GM18909 (cell line): ENCODE measurements around the gene CKB.
"Not testable (repeated sequence)": the region's sequence is repeated elsewhere in the genome, so short reads cannot be mapped to it uniquely, and the experiment has no call there.

ENCODE experiments used
- ATAC-seq: cut with Tn5 transposase; IDR thresholded peaks from one replicate; pipeline ENCODE4 v1.9.1; 2021; ENCODE audit warnings: mild to moderate bottlenecking; ENCODE audit not compliant: unreplicated experiment, poor library complexity

The CKB gene

DNA sequence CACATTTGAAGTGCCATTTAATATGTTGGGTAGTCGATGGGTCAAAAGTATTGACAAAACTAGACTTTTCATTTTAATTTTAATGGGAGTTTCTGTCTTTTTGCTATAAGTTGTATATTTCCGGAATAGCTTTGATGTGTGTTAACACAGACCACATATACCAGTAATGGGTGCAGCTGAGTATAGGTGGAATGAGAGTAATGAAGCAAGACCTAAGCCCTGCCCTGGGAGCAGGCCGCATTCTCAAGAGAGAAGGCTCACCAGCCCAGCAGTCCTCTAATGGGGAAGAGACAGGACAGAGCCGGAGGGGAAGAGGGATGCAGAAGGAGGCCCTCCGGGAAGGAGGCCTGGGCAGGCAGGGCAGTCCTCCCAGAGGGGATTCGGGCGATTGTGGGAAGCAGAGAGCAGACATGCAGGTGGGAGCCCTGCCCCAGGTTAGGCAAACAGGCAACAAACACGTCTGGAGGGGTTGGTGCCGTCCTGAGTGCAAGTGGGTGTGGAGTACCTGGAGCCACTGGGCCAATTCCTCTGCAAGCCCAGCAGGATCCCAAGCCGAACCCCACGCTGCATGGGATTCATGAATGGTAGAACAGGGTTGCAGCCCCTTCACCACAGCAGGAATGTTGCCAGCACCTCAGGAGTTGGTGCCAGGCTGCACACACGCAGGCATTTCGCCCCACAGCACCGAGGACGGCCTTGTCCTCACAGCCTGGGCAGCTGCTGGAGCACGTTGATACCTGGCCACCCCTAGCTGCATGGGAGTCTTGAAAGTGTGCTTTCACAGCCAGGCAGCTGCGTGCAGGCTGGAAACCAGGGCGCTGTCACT, 7.8 kb downstream of the CKB start:
- ATAC-seq = no peak

DNA sequence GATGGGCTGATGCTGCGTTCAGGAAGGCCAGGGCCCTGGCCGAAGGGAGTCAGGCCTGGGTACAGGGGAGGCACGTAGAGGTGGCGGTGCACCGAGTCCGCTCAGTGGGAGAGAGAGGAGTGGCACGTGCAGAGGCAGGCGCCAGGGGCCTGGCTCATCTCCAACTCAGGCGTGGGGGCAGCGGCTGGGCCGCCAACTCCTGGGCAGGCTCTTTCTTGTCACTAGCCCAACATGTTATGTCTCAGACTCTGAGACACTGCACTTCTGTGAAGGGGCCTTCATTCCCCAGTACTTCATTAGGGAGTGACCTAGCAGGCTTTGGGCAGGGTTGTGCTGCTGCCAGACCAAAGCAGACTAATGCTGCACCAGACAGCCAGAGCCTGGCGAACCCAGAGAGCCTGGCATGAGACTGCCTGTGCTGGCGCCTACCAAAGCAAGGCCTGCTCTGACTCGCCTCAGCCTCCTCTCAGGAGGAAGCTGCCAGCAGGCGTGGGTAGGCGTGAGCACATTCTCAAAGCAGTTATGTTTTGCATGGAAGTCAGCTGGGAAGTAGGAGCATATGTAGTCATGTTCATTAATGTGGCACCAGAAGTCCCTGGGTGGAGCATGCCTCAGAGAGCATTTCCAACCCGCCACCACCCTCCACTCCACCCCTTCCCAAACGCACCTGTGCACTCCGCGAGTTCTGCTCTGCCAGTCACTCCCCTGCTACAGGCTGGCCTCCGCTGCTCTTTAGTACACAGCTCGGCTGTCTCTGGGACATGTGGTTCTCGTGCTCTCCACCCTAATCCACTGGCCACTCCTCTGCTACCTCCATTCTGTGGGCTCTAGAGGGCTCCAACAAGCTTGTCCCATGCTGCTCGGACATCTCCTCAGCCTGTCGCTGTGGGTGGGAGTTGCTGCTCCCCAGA, 9.7 kb downstream of the CKB start:
- no peak for ATAC-seq

DNA sequence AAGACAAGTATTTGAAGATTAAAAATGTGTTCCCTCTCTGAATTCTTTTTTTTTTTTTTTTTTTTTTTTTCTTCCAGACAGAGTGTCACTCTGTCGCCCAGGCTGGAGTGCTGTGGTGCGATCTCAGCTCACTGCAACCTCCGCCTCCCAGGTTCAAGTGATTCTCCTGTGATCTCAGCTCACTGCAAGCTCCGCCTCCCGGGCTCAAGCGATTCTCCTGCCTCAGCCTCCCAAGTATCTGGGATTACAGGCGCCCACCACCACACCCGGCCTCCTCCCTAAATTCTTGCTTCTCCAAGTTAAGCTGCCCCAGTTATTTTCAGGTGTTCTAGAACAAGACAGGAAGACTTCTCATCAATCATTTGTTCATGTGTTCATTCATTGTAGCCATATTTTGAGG, 10.4 kb downstream of the CKB start:
- ATAC-seq = not testable (repeated sequence)

DNA sequence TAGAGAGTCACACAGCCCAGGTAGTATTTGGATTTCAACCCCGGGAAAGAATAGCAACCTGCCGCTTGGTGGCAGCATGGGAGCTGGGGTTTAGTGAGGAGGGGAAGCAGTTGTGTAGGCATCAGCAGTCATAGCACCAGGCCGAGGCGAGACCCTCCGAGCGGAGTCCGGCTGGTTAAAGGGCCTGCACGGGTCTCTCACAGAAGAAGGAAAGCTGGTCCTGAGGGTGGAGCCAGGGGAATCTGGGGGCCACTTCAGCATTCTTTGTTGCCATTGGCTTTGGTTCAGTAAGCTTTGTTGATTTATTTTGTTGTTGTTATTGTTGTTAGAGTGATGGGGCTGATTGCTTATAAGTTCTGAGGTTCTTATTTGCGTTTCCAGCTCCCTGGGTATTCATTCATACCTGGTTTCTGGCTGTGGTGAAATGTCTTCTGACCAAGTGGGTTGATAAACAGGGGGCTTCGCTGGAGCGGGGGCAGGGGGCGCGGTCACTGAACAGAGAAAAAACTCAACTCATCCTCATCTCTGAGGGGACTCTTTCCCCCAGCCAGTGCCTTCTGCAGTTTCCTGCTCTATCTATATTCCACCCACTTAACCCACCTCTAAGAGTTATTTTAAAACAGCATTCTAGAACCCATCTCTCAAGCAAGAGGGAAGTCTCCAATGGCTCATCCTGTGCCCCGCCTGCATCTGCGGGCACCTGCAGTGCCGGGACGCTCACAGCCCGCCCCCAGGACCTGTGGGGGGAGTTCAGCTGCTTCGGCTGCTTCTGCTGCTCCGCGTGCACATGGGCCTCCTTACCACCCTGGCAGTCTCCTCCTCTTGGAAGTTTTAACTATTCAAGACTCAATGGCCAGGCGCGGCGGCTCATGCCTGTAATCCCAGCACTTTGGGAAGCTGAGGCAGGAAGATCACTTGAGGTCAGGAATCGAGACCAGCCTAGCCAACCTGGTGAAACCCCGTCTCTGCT, 11.6 kb downstream of the CKB start:
- ATAC-seq = no peak

DNA sequence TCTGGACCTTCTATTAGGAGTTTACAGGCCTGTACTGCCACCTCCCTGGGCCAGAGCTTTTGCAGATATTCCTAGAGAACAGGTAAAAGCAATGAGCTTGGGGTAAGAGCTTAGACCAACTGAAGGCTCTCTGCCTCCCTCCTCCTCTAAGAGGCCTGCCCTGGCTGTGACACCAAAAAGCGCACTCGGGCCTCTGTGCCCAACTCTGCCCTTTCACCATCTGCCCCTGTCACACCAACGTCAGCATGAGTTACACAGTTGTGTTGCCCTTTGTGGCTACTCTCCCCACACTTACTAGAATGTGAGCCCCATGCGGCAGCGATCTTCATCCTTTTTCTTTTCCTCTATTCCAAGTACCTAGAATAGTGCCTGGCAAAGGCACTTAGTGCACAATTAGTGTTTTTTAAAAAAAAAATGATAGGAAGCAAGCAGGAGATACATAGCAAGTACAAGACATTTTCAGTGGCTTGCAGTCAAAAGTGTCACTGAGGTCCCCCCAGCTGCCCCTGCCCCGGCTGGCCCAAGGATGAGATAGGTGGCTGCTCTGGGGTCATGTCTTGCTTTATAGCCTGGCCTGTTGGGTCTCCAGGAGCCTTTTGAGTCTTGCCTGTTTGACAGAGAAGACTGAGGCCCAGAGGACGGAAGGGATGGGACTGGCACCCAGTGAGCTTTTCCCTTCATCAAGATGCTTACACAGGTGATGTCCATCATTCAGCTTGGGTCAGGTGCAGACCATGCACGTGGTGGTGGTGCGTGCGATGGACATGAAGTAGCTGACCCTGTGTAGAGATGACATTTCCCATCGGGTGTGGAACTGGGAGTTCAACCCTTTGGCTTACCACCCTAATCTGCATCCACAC, 12.5 kb downstream of the CKB start:
- ATAC-seq = no peak

DNA sequence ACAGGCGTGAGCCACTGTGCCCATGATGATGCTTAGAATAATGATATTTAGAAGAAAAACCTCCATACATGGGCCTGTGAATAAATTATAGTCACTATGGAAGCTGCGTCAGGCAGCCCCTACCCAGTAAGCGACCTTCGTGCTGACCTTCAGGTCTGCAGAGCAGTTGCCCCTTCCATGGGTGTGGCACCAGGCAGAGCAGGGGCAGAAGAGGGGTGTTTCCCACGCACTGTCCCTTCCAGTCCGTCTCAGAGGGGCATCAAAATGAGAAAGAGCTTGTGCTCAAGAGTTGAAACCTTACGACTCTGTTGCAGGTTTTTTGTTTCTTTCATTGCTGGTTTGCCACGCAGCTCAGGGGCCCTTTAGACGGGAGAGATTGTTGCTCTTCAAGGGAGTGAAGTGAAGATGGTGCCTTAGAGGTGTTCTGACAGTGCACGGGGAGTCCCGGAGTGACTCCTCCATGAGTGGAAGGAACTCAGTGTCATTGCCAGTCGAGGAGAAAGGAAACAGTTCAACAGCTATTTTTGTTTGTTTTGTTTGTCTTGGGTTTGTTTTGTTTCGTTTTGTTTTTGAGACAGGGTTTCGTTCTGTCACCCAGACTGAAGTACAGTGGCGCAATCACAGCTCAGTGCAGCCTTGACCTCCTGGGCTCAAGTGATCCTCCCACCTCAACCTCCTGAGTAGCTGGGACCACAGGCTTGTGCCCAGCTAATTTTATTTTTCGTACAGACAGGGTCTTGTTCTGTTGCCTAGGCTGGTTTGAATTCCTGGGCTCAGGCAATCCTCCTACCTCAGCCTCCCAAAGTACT, 13.9 kb downstream of the CKB start:
- no peak for ATAC-seq

DNA sequence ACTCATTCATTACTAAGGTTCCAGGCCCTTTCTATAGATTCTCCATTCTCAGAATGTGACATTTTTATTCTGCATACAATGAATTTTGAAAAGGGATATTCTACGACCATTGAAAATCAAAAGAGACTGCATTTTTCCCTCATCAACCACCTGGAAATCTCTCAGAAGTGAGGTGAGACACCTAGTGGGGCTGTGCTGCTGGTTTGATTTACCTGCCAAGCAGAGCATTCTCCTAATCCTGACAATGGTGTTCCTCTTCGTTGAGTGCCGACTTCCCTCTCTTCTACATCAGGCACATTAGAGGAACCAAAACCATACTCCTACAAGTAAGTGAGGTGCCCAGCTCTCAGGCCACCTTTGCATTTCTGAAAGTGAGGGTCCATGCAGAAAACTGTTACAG, 14.9 kb downstream of the CKB start:
- no peak for ATAC-seq

DNA sequence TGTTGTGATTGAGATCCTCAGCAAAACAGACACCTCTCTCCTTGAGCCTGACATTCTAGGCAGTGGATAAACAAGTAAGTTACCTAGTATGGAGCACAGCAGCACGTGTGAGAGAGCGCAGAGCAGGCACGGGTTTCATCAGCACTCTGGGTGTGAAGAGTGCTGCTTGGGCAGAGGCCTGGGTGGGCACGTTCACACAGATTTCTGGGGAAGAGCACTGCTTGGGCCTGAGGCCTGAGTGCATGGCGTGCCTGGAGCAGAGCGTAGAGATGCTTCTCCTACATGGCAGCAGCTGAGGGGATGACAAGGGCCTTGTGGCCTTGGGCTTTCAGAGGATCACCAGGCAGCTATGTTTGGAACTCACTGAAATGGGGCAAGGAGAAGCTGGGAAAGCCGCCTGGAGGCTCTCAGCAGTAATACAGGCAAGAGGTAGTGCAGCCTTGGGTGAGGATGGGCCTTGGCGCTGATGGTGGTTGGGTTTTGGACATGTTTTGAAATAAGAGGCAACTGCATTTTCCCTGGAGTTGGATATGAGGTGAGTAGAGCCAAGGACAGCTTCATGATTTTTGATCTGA, 17.6 kb downstream of the CKB start:
- ATAC-seq = no peak

DNA sequence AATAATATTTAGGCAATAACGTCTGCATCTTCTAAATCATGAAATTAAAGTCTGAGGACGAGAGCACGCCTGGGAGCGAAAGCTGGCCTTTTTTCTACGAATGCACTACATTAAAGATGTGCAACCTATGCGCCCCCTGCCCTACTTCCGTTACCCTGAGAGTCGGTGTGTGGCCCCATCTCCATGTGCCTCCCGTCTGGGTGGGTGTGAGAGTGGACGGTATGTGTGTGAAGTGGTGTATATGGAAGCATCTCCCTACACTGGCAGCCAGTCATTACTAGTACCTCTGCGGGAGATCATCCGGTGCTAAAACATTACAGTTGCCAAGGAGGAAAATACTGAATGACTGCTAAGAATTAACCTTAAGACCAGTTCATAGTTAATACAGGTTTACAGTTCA, 19.3 kb downstream of the CKB start:
- ATAC-seq = no peak

DNA sequence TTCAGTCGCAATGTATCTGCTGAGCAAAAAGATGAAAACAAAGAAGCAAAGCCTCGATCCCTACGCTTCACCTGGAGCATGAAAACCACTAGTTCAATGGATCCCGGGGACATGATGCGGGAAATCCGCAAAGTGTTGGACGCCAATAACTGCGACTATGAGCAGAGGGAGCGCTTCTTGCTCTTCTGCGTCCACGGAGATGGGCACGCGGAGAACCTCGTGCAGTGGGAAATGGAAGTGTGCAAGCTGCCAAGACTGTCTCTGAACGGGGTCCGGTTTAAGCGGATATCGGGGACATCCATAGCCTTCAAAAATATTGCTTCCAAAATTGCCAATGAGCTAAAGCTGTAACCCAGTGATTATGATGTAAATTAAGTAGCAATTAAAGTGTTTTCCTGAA, 19.8 kb downstream of the CKB start:
- no peak for ATAC-seq

DNA sequence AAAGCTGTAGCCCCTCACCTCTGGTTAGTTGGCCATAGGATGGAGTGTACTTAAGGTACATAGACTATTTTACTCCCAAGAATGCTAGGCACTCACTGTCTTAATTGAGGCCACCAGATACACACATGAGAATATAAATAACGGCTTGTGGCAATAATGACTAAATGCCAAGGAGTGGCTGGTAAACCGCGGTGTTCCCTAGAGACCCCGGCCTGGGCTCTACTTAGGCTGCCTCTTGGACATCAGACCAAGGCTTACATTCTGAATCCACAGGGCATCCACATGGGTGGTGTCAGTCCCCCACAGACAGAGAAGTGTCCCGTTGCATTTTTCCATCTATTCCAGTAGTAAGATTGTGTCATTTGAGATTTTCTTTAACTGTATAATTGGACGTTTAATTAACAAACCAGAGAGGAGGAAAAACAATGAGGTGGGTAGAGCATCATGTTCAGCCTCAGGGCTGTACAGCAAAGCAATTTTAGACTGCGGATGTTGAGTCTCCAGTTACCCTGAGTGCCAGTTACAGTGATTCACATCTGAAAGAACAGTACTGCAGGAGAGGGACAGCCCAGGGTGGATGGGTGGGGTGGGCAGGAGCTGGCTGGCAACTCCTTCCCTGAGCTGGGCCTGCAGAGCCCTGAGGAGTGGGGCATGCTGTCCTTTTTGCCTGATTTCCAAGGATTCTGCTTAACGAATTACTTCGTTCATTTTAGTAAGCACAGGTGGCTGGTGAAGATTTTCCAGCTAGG, 20.5 kb downstream of the CKB start:
- no peak for ATAC-seq

DNA sequence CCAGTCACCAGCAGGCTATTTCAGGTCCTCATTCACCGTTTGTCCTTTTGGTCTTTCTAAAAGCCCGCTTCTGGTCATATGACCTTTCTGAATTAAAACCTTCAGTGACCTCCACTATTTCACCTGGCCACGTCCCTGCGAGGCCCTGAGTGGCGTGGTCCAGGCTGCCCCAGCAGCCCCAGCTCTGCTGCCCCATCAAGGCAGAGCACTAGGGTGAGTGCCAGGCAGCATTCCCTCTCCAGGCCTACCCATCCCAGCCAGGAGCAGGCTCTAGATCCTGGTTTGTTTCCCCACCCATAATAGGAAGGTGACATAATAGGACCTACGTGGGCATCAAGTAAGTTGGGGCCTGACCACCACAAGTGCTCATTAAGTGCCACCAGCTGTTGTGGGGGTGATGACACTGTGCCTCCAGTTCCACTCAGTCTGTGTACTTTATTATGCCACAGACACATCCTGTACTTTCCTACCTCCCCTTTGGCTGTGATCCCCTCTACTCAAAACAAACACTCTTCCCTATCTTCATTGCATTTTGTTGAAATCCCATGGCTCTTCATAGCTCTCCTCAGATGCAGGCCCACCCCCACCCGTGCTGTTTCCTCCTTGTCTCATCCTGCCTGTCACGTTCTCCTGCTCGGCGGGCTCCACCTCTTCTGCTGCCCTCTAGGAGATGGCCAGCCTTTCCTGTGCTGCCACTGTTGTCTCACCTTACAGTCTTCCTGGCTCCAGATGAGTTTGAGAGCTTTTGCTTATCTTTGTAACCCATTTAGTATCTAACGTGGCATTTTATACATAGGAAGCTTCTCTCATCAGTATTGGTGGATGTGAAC, 21.4 kb downstream of the CKB start:
- no peak for ATAC-seq

DNA sequence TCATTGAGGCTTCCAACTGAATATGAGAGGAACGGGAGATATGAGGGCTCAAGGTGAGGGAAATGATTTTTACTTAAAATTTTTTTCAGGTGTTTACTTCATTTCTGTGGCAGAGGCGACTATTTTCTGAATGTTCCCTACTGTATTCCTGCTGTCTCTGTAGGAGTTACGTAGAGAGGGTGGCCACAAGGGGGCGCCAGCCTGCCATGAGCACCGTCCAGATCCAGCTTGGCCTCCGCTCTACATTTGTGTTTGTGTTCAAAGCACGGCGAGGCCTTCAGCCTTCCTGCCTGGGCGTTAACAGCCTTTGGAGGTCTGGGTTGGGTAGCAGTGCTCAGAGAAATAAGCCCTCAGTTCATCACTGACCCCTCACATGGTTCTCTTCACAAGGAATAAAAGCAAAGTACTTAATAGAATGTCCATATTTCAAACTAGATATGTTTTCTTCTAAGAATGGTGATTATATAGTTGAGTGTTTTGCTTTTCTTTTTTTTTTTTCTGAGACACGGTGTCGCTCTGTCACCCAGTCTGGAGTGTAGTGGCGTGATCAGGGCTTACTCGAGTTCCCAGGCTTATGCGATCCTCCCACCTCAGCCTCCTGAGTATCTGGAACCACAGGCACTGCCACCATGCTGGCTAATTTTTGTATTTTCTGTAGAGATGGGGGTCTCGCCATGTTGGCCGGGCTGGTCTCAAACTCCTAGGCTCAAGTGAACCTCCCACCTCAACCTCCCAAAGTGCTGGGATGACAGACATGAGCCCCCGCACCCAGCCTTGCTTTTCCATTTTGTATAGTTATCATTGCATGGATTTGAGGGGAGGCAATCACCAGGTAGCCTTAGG, 22.3 kb downstream of the CKB start:
- ATAC-seq = peak; percentile 50

DNA sequence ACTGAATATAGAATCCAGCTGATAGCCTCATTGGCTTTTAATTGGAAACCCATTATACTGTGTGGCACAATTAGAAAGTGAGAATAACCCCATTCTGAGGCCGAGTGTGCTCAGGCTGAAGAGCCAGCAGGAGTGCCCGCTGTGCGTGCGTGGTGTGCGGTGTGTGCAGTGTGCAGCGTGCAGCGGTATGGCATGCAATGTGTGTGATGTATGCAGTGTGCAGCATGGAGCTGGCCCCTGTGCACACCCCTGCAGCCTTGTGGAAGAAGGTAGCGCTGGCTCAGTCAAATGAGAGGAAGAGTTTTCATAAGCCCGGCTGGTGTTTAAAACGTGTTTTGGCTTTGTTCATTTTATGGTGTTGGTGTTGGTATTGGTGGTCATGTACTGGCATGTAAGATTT, 22.9 kb downstream of the CKB start:
- no peak for ATAC-seq

DNA sequence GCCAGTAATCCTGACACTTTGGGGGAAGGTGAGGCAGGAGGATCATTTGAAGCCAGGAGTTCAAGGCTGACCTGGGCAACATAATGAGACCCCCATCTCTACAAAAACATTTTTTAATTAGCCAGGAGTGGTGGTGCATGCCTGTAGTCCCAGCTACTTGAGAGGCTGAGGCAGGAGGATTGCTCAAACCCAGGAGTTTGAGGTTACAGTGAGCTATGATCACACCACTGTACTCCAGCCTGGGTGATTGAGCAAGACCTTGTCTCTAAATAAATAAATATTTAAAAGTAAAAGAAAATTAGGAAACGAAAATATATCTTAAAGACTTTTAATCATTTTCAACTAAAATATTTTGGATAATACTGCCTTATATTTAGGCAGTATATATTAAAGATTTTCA, 25.9 kb downstream of the CKB start:
- no peak for ATAC-seq

DNA sequence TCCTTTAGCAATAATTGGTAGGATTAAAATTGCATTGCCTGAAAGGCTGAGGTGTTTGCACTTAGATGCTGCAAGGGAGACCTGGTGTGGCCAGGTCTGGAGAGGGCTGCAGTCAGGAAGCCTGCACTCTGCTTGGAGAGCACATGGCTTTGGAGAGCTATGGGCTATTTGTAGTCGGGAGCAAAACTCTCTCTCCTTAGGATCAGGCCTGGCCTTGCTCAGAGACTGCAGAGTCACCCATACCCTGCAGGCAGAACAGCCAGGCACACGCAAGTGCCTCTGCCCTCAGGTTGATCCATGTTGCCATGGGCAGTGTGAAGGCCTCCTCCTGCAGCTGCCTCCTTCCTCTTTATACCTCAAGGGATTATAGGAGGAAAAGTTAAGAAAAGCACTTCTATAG, 26.8 kb downstream of the CKB start:
- no peak for ATAC-seq
